K562 (cell line): ENCODE results near the gene TOX3. TPM values are rescaled to one million over a fixed set of nuclear protein-coding genes. Genes with fewer than 3 reads are reported as not detected.

Experiments
- ATAC-seq: fragments of 200-7000 bp; cut with Tn5 transposase; 3 replicates; pipeline ENCODE4 v1.9.1; 2020; ENCODE audit warnings: moderate library complexity
- BruUV-seq: library from RNA; stranded (reverse); fragments of 400-500 nt; replicated peaks from 2 replicates; lab custom pipeline; 2021; lab: Mats Ljungman, UMichigan
- CTCF ChIA-PET: fragments of 300-600 bp; formaldehyde crosslinking; extraction: SDS; loops from one replicate; lab custom pipeline; 2021; ENCODE audit warnings: low intra/inter-chr PET ratio; lab: Yijun Ruan, JAX
- POLR2A ChIA-PET: fragments of 300-600, 350-650 bp; sonication (Branson Sonifier 250); formaldehyde crosslinking; extraction: SDS; loops from one replicate; lab custom pipeline; 2021; ENCODE audit warnings: antibody characterized with exemption, inconsistent platforms; lab: Yijun Ruan, JAX
- DNase-seq, 4 experiments: peaks; one replicate each; pipeline versions ENCODE4 v3.0.0 to v3.0.0-alpha.2; 2011 to 2018; ENCODE audit warnings: low spot score in 3 of 4, mixed read lengths in 3 of 4; ENCODE audit errors: extremely low read depth in 1 of 4
- FAIRE-seq: peaks from 2 replicates; lab custom pipeline; 2011; peaks lifted over from hg19 to GRCh38; lab: Jason Lieb, UNC
- H2AFZ ChIP-seq: 2 replicates; pipeline ENCODE4 v1.6.0; 2011; ENCODE audit warnings: low read depth, low read length, control low read depth, inconsistent platforms
- H3K27ac ChIP-seq: fragments of 200-600 bp; 3 replicates; pipeline ENCODE4 v1.8.0; 2011; ENCODE audit warnings: low read depth, mild to moderate bottlenecking, control low read depth, inconsistent platforms, low read length, moderate library complexity, mixed read lengths; ENCODE audit errors: extremely low read depth
- H3K27me3 ChIP-seq, 2 experiments: fragments of 300-600 bp in 1 of 2; 2 replicates in 1 of 2; 3 replicates in 1 of 2; pipeline versions ENCODE4 v1.6.0 to v1.8.0; 2011; ENCODE audit warnings: inconsistent platforms in 2 of 2, low read length in 2 of 2, mild to moderate bottlenecking in 1 of 2, mixed read lengths in 1 of 2, moderate library complexity in 1 of 2; ENCODE audit not compliant: control insufficient read depth in 2 of 2, insufficient read depth in 2 of 2
- H3K36me3 ChIP-seq: fragments of 300-600 bp; 3 replicates; pipeline ENCODE4 v1.8.0; 2011; ENCODE audit warnings: mild to moderate bottlenecking, low read length, inconsistent platforms; ENCODE audit not compliant: control insufficient read depth, insufficient read depth
- H3K4me1 ChIP-seq, 2 experiments: fragments of 200-600 bp in 1 of 2; replicated peaks in 1 of 2; 2 replicates in 1 of 2; 3 replicates in 1 of 2; pipeline versions ENCODE4 v1.5.1 to v1.8.0; 2011; ENCODE audit warnings: inconsistent platforms in 2 of 2, low read length in 2 of 2, mild to moderate bottlenecking in 1 of 2, mixed read lengths in 1 of 2, moderate library complexity in 1 of 2; ENCODE audit not compliant: control insufficient read depth in 2 of 2, insufficient read depth in 2 of 2
- H3K4me2 ChIP-seq: 2 replicates; pipeline ENCODE4 v1.6.1; 2011; ENCODE audit warnings: low read length, control low read depth, inconsistent platforms, mixed read lengths; ENCODE audit not compliant: insufficient read depth
- H3K4me3 ChIP-seq: fragments of 200-600 bp; sonication (generic), shearing (Covaris generic); 2 replicates; pipeline ENCODE4 v1.5.1; 2016; ENCODE audit warnings: control low read depth, inconsistent platforms
- H3K79me2 ChIP-seq: fragments of 200-600 bp; 3 replicates; pipeline ENCODE4 v1.8.0; 2011; ENCODE audit warnings: low read length, inconsistent platforms; ENCODE audit not compliant: control insufficient read depth, insufficient read depth
- H3K9ac ChIP-seq, 2 experiments: 2 replicates each; pipeline versions ENCODE4 v1.6.0 to v1.6.1; 2011; ENCODE audit warnings: low read depth in 2 of 2, low read length in 2 of 2, control low read depth in 1 of 2, inconsistent platforms in 1 of 2, mild to moderate bottlenecking in 1 of 2, mixed read lengths in 1 of 2; ENCODE audit not compliant: insufficient read depth in 1 of 2
- H3K9me1 ChIP-seq: one replicate; pipeline ENCODE4 v1.6.0; 2011; ENCODE audit warnings: inconsistent platforms, mild to moderate bottlenecking, low read length, moderate library complexity; ENCODE audit not compliant: control insufficient read depth, insufficient read depth
- H3K9me3 ChIP-seq: replicated peaks from 2 replicates; pipeline ENCODE4 v1.5.1; 2011; ENCODE audit warnings: low read depth, low read length, inconsistent platforms; ENCODE audit not compliant: control insufficient read depth, insufficient read depth
- H4K20me1 ChIP-seq: replicated peaks from 2 replicates; pipeline ENCODE4 v1.6.1; 2011; ENCODE audit warnings: low read length, inconsistent platforms, mixed read lengths; ENCODE audit not compliant: control insufficient read depth, insufficient read depth
- BRCA1 ChIP-seq, 2 experiments: fragments of 450-650 bp in 1 of 2; sonication (generic) in 1 of 2; formaldehyde crosslinking in 1 of 2; IDR thresholded peaks; 2 replicates each; pipeline versions ENCODE4 v1.5.0 to v1.6.1; 2017 to 2020; ENCODE audit warnings: mild to moderate bottlenecking in 1 of 2, missing genetic modification reagents in 1 of 2
- CBFA2T3 ChIP-seq: fragments of 450-650 bp; IDR thresholded peaks from 2 replicates; pipeline ENCODE4 v1.6.1; 2017
- HNRNPUL1 ChIP-seq: fragments of 200-400 bp; formaldehyde crosslinking; IDR thresholded peaks from 2 replicates; pipeline ENCODE4 v1.6.1; 2017; ENCODE audit warnings: low read length
- KDM2B ChIP-seq: fragments of 250-450 bp; sonication (Bioruptor Pico); IDR thresholded peaks from 2 replicates; pipeline ENCODE4 v1.8.0; 2021; ENCODE audit warnings: mild to moderate bottlenecking, moderate library complexity
- MYNN ChIP-seq, 2 experiments: sonication (generic); formaldehyde crosslinking in 1 of 2; IDR thresholded peaks; 2 replicates each; pipeline versions ENCODE4 v1.5.0 to v1.6.1; 2016 to 2020; ENCODE audit warnings: antibody characterized with exemption in 1 of 2, missing genetic modification reagents in 1 of 2
- TAF9B ChIP-seq: fragments of 450-650 bp; IDR thresholded peaks from 2 replicates; pipeline ENCODE4 v1.6.1; 2018; ENCODE audit warnings: mild to moderate bottlenecking; ENCODE audit not compliant: partially characterized antibody
- ZNF253 ChIP-seq: fragments of 250-450 bp; sonication (Bioruptor Pico); conservative IDR thresholded peaks from 2 replicates; pipeline ENCODE4 v1.6.1; 2021; ENCODE audit warnings: mild to moderate bottlenecking
- WGBS: fragments of 100-300 bp; shearing (Covaris generic); methylation state at CpG from one replicate; pipeline ENCODE4 v1.1.6; 2016; ENCODE audit warnings: low coverage, mixed read lengths; ENCODE audit not compliant: insufficient coverage; ENCODE audit errors: missing lambda C conversion rate; 5-methylcytosine and 5-hydroxymethylcytosine counted together
- in situ Hi-C: fragments of 300-500 bp; cut with MboI; formaldehyde crosslinking; loops from 4 replicates; pipeline ENCODE4 v1.15.0; 2018; ENCODE audit warnings: inconsistent platforms, mixed read lengths
- intact Hi-C: fragments of 100-400 bp; cut with micrococcal nuclease; formaldehyde crosslinking; loops from 2 replicates; pipeline ENCODE4 v1.14.2; 2022
- polyA plus RNA-seq, 8 experiments: library from polyadenylated mRNA; depleted of rRNA in 4 of 8; stranded (reverse) in 5 of 8; unstranded in 3 of 8; fragments of >200 nt; fragmentation: Nextera tagmentation in 2 of 8; fragmentation: Illumina TruSeq in 1 of 8; extraction: Ambion mirVana in 2 of 8; extraction: Trizol in 1 of 8; gene quantifications; 2 replicates each; pipeline versions ENCODE4 v1.2.1 to v1.2.3, GENCODE V29; 2011 to 2014; ENCODE audit warnings: inconsistent platforms in 1 of 8, missing spikeins in 1 of 8
- total RNA-seq, 7 experiments: library from RNA; depleted of rRNA in 6 of 7; stranded (reverse); fragments of >200 nt in 6 of 7; fragmentation: Illumina TruSeq in 2 of 7; extraction: Trizol in 2 of 7; gene quantifications; 2 replicates each; pipeline versions ENCODE4 v1.2.1 to v1.2.3, GENCODE V29; 2011 to 2021; ENCODE audit warnings: low replicate concordance in 1 of 7

Gene TOX3
- total and polyA plus RNA-seq, 9 of the 15 experiments (the other 6 are each of a cell fraction or from before 2014, with no cell fraction given) = not detected

- in situ Hi-C loops (no loop called here), intact Hi-C loops (no loop called here)
- H4K20me1 ChIP-seq = no peaks in the 10 kb centered on the region; the same call in 1 of the 2 replicates
- H3K4me1 ChIP-seq = no peaks in the 10 kb centered on the region
- BruUV-seq = no TSS peak
- no peak for FAIRE-seq
- H3K36me3 ChIP-seq = no peaks in the 10 kb centered on the region
- ATAC-seq = no peak
- ChIA-PET POLR2A (no interaction called here), CTCF (no interaction called here)
- TF ChIP-seq BRCA1 (IDR thresholded peaks at IDR 0.05) (no peak), BRCA1 (CRISPR knock-in tag; IDR thresholded peaks at IDR 0.05) (no peak), TAF9B (no peak)
- no peak overlapping the region for H3K27ac ChIP-seq
- peak in 1 of 4 experiments; percentile 1 for DNase-seq
- no peak overlapping the region for H3K9ac ChIP-seq
- H3K9me1 ChIP-seq = no peaks in the 10 kb centered on the region
- H3K27me3 ChIP-seq = no peaks in the 10 kb centered on the region
- H3K4me3 ChIP-seq = no peak overlapping the region
- WGBS = 0% methylated on average over 4 of the region's 4 CpGs
- no peaks in the 10 kb centered on the region for H3K79me2 ChIP-seq
- H2AFZ ChIP-seq = no peak overlapping the region
- H3K4me2 ChIP-seq = no peak overlapping the region
- H3K9me3 ChIP-seq = no peaks in the 10 kb centered on the region
These were observed 34.6 kb upstream of the TOX3 start for GRCh38 chr16:52581530-52581929.

GRCh38 chr16:52580488-52580887, 33.5 kb upstream of the TOX3 start:
- ATAC-seq = no peak
- CTCF ChIA-PET = no interaction called here
- Histone ChIP-seq H3K4me2 (no peak overlapping the region), H3K9ac (no peak overlapping the region), H3K4me3 (no peak overlapping the region), H3K79me2 (no peaks in the 10 kb centered on the region), H4K20me1 (no peaks in the 10 kb centered on the region), H3K27me3 (no peaks in the 10 kb centered on the region), H3K9me1 (no peaks in the 10 kb centered on the region), H3K27ac (no peak overlapping the region), H3K9me3 (no peaks in the 10 kb centered on the region), H2AFZ (no peak overlapping the region), H3K36me3 (no peaks in the 10 kb centered on the region), H3K4me1 (no peaks in the 10 kb centered on the region)
- intact Hi-C loops (no loop called here), in situ Hi-C loops (no loop called here)
- FAIRE-seq = no peak
- TF ChIP-seq HNRNPUL1 (no peak), KDM2B (CRISPR knock-in tag) (no peak), ZNF253 (no peak), CBFA2T3 (no peak), MYNN (IDR thresholded peaks at IDR 0.05) (no peak), MYNN (CRISPR knock-in tag; IDR thresholded peaks at IDR 0.05) (no peak)
- no TSS peak for BruUV-seq
- DNase-seq = no peak
- 0% methylated on average over 3 of the region's 3 CpGs for WGBS
- POLR2A ChIA-PET = no interaction called here
